ENCODE measurements around the gene TMEM132D. TPM values are rescaled to one million over a fixed set of nuclear protein-coding genes. Genes with fewer than 3 reads are reported as not detected.

TMEM132D gene
- total and polyA plus RNA-seq, 7 donors: 0.01 TPM; not detected in 6

DNA sequence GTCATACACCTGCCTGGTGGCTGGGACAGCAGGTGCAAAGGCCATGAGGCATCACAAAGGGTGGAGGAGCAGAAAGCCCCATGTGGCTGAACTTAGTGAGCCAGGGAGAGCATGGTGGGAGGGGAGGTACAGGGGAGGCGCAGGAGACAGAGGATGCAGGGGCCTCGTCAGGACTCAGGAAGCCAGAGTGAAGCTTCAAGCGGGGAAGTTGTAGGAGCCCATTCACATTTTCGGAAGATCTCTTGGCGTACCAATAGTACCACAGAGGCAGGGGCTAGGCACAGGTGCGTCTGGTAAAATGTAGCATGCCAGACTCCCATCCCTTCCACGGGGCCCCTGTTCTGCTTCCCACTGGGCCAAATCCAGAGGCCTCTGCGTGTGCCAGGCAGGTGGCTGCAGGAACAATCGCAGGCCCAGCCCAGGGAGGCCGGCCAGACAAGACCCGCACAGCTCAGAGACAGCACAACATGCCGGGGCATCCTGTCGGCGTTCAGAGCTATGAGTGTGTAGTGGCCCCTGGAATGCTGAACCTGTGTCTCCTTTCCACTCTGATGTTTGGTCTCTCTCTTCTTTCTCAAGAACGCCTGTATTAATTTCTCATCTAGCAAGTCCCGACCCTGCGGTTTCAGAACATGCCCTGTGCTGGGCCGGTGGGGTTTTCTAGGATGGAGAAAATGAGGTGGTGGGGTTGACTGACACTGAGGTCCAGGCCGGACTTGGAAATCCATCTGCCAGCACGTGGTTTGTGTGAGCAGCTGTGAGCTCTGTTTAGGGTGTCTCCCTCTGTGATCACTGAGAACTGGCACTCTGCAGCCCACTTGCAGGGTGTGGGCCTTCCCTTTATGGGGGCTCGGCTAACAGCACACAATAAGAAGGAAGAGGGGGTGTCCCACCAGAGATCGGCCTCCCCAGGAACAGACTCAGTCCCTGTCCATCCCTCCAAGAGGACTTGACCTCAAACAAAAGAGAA, 5.5 kb upstream of the TMEM132D start:
- Histone ChIP-seq H3K9me3 (no peaks in the 10 kb centered on the region), H3K4me3 (no peak overlapping the region), H3K36me3 (ENCODE audit: insufficient read depth in 1 of 2, low read depth in 1 of 2) (no peaks in the 10 kb centered on the region), H3K27ac (no peak overlapping the region), H3K27me3 (ENCODE audit: insufficient read depth in 3 of 3, low read length in 2 of 3) (peaks cover 0 to 16% (median 0%) of the 10 kb centered on the region in 3 donors), H3K4me1 (no peaks in the 10 kb centered on the region)
- no peak for ATAC-seq
- intact Hi-C loops (cut with DNase I): no loop called here
- no peak for DNase-seq
- TF ChIP-seq, protein P1, sequence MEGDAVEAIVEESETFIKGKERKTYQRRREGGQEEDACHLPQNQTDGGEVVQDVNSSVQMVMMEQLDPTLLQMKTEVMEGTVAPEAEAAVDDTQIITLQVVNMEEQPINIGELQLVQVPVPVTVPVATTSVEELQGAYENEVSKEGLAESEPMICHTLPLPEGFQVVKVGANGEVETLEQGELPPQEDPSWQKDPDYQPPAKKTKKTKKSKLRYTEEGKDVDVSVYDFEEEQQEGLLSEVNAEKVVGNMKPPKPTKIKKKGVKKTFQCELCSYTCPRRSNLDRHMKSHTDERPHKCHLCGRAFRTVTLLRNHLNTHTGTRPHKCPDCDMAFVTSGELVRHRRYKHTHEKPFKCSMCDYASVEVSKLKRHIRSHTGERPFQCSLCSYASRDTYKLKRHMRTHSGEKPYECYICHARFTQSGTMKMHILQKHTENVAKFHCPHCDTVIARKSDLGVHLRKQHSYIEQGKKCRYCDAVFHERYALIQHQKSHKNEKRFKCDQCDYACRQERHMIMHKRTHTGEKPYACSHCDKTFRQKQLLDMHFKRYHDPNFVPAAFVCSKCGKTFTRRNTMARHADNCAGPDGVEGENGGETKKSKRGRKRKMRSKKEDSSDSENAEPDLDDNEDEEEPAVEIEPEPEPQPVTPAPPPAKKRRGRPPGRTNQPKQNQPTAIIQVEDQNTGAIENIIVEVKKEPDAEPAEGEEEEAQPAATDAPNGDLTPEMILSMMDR (IDR thresholded peaks at IDR 0.05): no peak
- 85 to 90% (median 87%) methylated on average over 22 of the region's 22 CpGs for WGBS, 3 donors

DNA sequence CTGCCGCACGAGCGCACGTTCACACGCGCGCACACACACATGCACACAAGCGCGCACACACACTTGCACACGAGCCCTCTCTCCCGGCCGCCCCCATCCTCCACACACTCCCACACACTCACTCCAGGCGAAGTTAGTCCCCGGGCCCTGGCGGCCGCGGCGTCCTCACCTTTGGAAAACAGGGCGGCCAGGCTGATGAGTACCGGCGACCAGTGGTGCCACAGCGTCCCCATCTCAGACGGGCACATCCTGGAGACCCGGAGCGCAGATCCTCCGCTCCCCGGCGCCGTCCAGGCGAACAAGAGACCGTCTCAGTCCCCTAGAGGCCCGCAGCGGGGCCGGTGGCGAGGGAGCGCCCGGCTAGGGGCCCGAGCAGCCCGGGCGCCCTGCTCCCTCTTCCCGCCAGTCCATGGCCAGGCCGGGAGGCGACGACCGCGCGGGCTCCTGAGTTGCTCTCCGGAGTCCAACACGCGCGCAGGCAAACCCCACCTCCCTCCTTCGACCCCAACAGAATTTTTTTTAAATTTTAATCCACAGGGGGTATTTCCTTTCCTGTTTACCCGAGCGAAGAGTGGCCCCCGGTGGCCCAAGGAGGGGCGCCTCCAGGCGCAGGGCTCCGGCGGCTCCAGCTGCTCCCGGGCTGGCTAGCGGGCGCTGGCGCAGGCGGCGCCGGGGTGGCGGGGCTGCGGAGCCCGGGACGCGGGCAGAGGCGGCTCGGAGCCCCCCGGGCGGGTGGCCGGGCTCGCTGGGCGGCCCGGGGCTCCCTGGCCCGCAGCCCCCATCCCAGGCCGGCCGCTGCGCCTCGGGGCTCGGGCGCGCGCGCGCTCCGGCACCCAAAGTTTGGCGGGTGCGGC, 506 bp downstream of the TMEM132D start:
- TF ChIP-seq, protein P1 (IDR thresholded peaks at IDR 0.05): no peak
- no peaks in the 10 kb centered on the region for H3K36me3 ChIP-seq (ENCODE audit: insufficient read depth in 1 of 2, low read depth in 1 of 2)
- H3K27me3 ChIP-seq (ENCODE audit: insufficient read depth in 3 of 3, low read length in 2 of 3): peaks cover 9 to 39% (median 15%) of the 10 kb centered on the region in 3 donors
- H3K4me3 ChIP-seq: no peak overlapping the region
- no peak for DNase-seq
- no peaks in the 10 kb centered on the region for H3K4me1 ChIP-seq
- H3K9me3 ChIP-seq: no peaks in the 10 kb centered on the region
- no peak for ATAC-seq
- 1% methylated on average over 62 to 93 of the region's 93 CpGs for WGBS, 3 donors
- no peak overlapping the region for H3K27ac ChIP-seq
- intact Hi-C loops (cut with DNase I): no loop called here

DNA sequence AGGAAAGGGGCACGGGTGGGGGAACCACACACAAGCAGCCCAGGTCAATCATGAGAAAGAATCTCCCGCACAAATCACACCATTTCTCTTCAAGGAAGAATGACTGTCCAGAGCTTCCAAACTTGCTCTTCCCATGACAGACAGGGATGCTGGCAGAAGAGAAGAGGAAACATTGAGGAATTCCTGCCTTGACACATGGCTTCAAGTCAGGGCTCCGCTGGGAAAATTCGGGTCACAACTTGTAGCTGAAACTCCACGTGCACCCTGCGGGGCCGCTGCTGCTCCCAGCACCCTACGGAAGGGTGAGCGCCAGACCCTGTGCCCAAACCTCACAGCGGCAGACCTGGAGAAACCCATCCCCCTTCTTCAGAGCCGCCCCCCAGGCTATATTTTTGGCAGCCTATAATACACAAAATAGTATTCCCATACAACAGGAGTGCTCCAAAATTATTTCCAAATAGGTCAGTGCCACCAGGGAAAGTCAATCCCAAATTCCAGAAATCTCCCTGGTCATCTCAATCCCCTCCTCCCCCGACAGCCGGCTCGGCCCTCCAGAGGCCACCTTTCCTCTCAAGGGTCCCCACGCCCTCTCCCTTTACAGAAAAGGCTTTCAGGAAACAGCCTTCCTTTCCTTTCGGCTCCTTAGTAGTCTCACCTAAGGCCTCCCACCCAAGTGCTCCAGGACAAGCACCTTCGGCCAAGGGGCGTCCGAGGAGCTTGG, 1.3 kb downstream of the TMEM132D start:
- no peak for DNase-seq
- Histone ChIP-seq H3K27me3 (ENCODE audit: insufficient read depth in 3 of 3, low read length in 2 of 3) (peaks cover 9 to 39% (median 15%) of the 10 kb centered on the region in 3 donors), H3K36me3 (ENCODE audit: insufficient read depth in 1 of 2, low read depth in 1 of 2) (no peaks in the 10 kb centered on the region), H3K4me3 (no peak overlapping the region), H3K4me1 (no peaks in the 10 kb centered on the region), H3K9me3 (no peaks in the 10 kb centered on the region), H3K27ac (no peak overlapping the region)
- intact Hi-C loops (cut with DNase I): no loop called here
- WGBS, 3 donors: 6 to 11% (median 10%) methylated on average over 19 of the region's 19 CpGs
- TF ChIP-seq, protein P1 (IDR thresholded peaks at IDR 0.05): no peak
- ATAC-seq: no peak

DNA sequence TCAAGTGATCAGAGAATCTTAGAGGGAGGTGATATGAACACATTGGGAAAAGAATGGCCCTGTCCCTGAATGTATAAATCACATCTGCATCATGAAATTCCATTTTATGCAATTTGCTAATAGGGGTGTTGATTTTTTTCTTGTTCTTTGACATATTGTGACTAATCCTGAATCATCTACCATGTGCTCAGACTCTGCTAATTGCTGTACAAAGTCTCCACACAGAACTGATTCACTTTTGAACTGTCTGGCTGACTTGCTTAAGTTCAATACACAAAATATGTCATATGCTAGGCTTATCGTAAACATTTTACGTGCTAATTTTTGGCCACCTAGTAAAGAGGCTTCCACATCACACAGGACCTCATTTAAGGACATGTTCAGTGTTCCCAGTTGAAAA, 2.6 kb downstream of the TMEM132D start:
- TF ChIP-seq, protein P1 (IDR thresholded peaks at IDR 0.05): no peak
- H3K27ac ChIP-seq: no peak overlapping the region
- H3K36me3 ChIP-seq (ENCODE audit: insufficient read depth in 1 of 2, low read depth in 1 of 2): no peaks in the 10 kb centered on the region
- H3K9me3 ChIP-seq: no peaks in the 10 kb centered on the region
- no peak overlapping the region for H3K4me3 ChIP-seq
- ATAC-seq (no peak), DNase-seq (no peak)
- 79 to 91% (median 90%) methylated on average over 2 of the region's 2 CpGs for WGBS, 3 donors
- intact Hi-C loops (cut with DNase I): no loop called here
- no peaks in the 10 kb centered on the region for H3K4me1 ChIP-seq
- peaks cover 9 to 39% (median 15%) of the 10 kb centered on the region in 3 donors for H3K27me3 ChIP-seq (ENCODE audit: insufficient read depth in 3 of 3, low read length in 2 of 3)

Data from psoas muscle (tissue), 8 donors.